Tibial artery (tissue), 4 donors: ENCODE results near the gene LAMB3.

ENCODE experiments used
- DNase-seq, 2 donors: peaks; one replicate each; pipeline ENCODE4 v3.0.0-alpha.2; 2019
- H3K27ac ChIP-seq, 2 donors: fragments of 200-600 bp; sonication (generic) in 1 of 2; 1 replicate in 1 of 2; 2 replicates in 1 of 2; pipeline ENCODE4 v1.5.1; 2018 to 2019; ENCODE audit warnings: mild to moderate bottlenecking in 1 of 2
- H3K27me3 ChIP-seq, 2 donors: fragments of 200-600 bp; sonication (generic) in 1 of 2; one replicate each; pipeline versions ENCODE4 v1.5.1 to v1.6.0; 2016 to 2019
- H3K36me3 ChIP-seq, 3 donors: fragments of 200-600 bp; sonication (generic) in 2 of 3; one replicate each; pipeline ENCODE4 v1.5.1; 2016 to 2019; ENCODE audit warnings: mild to moderate bottlenecking in 2 of 3
- H3K4me1 ChIP-seq, 4 donors: fragments of 200-600 bp; sonication (generic) in 2 of 4; 1 replicate in 3 of 4; 2 replicates in 1 of 4; pipeline ENCODE4 v1.5.1; 2016 to 2019
- H3K4me3 ChIP-seq, 2 donors: fragments of 200-600 bp; sonication (generic) in 1 of 2; 1 replicate in 1 of 2; 2 replicates in 1 of 2; pipeline ENCODE4 v1.5.1; 2018 to 2019; ENCODE audit warnings: mild to moderate bottlenecking in 2 of 2
- H3K9me3 ChIP-seq, 3 donors: fragments of 200-600 bp; sonication (generic) in 1 of 3; one replicate each; pipeline ENCODE4 v1.5.1; 2016 to 2019
- intact Hi-C: fragments of 100-400 bp; cut with DNase I; formaldehyde crosslinking; loops from one replicate; pipeline ENCODE4 v1.15.0; 2023; ENCODE audit warnings: low total_unique reads
- TF ChIP-seq, protein P1 (sequence below), 2 experiments: fragments of 200-600 bp in 1 of 2; fragments of 450-650 bp in 1 of 2; IDR thresholded peaks; one replicate each; pipeline ENCODE4 v1.5.1; 2017 to 2019; ENCODE audit warnings: antibody characterized with exemption in 2 of 2, mild to moderate bottlenecking in 1 of 2, moderate library complexity in 1 of 2

Gene LAMB3

DNA sequence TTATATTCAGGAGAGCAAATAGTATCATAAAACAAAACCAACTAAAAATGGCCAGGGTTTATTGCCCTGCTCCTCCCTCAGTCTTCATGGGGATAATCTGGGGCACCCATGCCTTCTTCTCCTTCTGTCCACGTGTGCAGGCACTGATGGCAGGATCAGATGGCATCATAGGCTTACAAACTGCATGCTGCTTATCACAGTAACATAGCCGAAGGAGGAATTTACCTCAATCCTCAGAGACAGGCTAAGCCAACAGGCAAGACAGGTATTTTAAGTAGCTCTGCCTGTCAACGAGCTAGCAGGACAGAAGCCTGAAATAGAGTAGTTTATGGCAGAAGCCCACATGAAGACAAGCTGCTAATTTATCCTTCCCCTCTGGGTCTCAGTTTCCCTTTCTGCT lies 9.4 kb downstream of the LAMB3 start:
- no peak for DNase-seq
- TF ChIP-seq, protein P1, sequence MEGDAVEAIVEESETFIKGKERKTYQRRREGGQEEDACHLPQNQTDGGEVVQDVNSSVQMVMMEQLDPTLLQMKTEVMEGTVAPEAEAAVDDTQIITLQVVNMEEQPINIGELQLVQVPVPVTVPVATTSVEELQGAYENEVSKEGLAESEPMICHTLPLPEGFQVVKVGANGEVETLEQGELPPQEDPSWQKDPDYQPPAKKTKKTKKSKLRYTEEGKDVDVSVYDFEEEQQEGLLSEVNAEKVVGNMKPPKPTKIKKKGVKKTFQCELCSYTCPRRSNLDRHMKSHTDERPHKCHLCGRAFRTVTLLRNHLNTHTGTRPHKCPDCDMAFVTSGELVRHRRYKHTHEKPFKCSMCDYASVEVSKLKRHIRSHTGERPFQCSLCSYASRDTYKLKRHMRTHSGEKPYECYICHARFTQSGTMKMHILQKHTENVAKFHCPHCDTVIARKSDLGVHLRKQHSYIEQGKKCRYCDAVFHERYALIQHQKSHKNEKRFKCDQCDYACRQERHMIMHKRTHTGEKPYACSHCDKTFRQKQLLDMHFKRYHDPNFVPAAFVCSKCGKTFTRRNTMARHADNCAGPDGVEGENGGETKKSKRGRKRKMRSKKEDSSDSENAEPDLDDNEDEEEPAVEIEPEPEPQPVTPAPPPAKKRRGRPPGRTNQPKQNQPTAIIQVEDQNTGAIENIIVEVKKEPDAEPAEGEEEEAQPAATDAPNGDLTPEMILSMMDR (IDR thresholded peaks at IDR 0.05): no peak
- no peaks in the 10 kb centered on the region for H3K36me3 ChIP-seq
- no peak overlapping the region for H3K4me3 ChIP-seq
- intact Hi-C loops: no loop called here
- H3K27me3 ChIP-seq: no peaks in the 10 kb centered on the region
- H3K4me1 ChIP-seq: peaks cover 0 to 23% (median 21%) of the 10 kb centered on the region in 4 donors
- peak overlapping the region in 1 of 2 donors; percentile 21 for H3K27ac ChIP-seq
- H3K9me3 ChIP-seq: no peaks in the 10 kb centered on the region

DNA sequence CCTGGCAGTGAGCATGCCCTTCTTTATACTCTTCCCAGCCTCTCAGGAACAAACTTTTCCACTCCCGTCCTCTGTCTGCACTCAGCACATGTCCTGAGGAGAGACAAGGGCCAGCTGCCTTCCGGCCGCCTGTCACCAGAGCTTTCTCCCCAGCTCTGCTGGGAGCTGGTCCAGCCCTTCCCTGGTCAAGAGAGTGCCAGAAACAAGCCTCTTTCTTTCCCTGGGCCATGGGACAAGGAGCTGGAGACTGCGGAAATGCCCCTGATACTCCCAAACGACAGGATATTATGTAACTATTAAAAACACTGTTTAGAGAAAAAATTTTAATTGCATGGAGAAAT lies 10.4 kb downstream of the LAMB3 start:
- Histone ChIP-seq H3K36me3 (no peaks in the 10 kb centered on the region), H3K27ac (peak overlapping the region; percentile 58 to 62), H3K9me3 (no peaks in the 10 kb centered on the region), H3K4me1 (peaks cover 0 to 23% (median 21%) of the 10 kb centered on the region in 4 donors), H3K4me3 (no peak overlapping the region), H3K27me3 (no peaks in the 10 kb centered on the region)
- intact Hi-C loops: no loop called here
- DNase-seq: peak; percentile 74 to 88
- TF ChIP-seq, protein P1 (IDR thresholded peaks at IDR 0.05): no peak

DNA sequence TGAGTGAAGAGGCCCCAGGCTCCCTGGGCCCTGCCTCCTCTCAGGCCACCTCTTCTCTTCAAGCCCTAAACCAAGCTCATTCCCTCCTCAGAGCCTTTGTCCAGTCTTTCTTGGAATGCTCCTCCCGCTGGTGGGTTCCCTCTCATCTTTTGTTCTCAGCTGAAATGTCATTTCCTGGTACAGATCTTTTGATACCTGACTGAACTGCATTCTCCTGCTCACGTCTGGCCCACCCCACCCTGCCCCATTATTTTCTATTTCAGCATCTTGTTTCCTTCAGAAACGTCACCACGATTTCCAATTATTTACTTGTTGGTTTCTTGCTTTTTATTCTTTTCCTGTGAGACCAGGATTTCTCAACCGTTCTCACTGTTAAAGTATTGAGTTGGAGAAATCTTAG lies 16.4 kb downstream of the LAMB3 start:
- H3K9me3 ChIP-seq: no peaks in the 10 kb centered on the region
- H3K27ac ChIP-seq: no peak overlapping the region
- DNase-seq: no peak
- no peaks in the 10 kb centered on the region for H3K36me3 ChIP-seq
- intact Hi-C loops: no loop called here
- H3K4me1 ChIP-seq: no peaks in the 10 kb centered on the region
- TF ChIP-seq, protein P1 (IDR thresholded peaks at IDR 0.05): no peak
- H3K27me3 ChIP-seq: no peaks in the 10 kb centered on the region
- no peak overlapping the region for H3K4me3 ChIP-seq

DNA sequence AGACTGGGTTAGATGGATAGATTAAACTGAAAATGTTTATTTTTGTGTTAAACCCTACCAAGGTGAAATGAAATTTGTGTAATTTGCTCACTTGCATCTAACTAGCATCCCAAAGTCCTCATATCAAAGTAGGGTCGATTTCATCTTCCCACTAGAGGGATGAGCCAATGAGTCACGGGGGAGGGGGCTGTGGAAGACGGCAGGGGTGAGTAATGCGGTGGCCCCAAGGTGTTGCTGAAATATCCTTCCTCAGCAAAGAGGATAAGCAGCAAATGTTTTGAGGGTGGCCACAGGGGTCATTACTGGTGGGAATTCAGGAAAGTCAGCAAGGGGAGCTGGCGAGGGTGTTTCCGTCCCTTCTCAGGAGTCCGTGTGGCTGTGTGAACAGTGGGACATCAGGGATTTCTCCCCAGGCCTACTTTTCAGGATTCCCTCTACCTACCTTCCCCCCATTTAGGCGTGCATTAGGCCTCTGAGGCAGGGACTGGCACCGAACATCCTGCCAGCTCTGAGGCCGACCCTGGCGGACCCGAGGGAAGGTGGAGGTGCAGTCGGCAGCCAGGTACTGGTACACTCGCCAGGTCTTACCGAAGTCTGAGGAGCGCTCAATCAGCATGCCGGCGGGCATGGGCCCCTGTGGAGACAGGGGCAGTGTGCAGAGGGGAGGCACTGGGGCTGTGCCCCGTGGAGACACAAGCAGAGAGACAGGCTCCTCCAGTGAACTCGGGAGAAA lies 18.1 kb downstream of the LAMB3 start:
- Histone ChIP-seq H3K9me3 (no peaks in the 10 kb centered on the region), H3K27me3 (no peaks in the 10 kb centered on the region), H3K27ac (no peak overlapping the region), H3K4me3 (no peak overlapping the region), H3K36me3 (no peaks in the 10 kb centered on the region), H3K4me1 (no peaks in the 10 kb centered on the region)
- intact Hi-C loops: no loop called here
- DNase-seq: no peak
- TF ChIP-seq, protein P1 (IDR thresholded peaks at IDR 0.05): no peak

DNA sequence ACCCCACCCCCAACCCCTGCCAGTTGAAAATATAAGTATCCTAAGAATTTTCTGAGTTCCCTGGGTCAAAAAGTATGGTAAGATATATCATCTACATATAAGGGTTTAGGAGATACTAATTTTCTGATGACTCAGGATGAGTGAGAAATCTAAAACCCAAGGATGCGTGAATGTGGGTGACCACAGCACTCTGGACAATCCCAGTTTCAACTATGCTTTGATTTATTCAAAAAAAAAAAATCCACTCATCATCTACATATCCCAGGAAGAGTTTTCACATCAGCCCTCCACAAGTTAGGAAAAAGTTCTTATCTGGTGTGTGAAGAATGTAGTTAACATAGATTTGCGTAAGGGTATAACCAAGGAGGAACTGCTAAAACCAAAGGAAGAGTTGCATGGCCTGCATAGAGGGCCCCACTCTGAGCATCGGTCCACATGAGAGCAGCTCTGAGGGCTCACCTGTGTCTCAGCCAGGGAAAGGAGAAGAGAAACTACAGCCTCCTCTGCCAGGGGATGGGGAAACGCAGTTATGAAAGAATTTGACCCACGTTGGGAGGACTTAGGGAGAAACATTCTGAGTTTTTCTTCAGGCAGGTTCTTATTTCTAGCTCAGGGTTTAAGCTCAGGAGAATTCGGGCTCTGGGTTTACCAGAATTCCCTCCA lies 18.8 kb downstream of the LAMB3 start:
- H3K27me3 ChIP-seq: no peaks in the 10 kb centered on the region
- H3K9me3 ChIP-seq: no peaks in the 10 kb centered on the region
- intact Hi-C loops: no loop called here
- no peak overlapping the region for H3K4me3 ChIP-seq
- no peak for DNase-seq
- TF ChIP-seq, protein P1 (IDR thresholded peaks at IDR 0.05): no peak
- no peaks in the 10 kb centered on the region for H3K36me3 ChIP-seq
- H3K27ac ChIP-seq: no peak overlapping the region
- no peaks in the 10 kb centered on the region for H3K4me1 ChIP-seq
